NCI-H1436 (cell line): Measurements from ENCODE around the gene ADGRL4.
"Not testable (repeated sequence)": the region's sequence is repeated elsewhere in the genome, so short reads cannot be mapped to it uniquely, and the experiment has no call there.

Experiments
- DNase-seq: peaks from one replicate; lab custom pipeline; 2025; lab: John Stamatoyannopoulos, UW

Gene ADGRL4

GRCh38 chr1:78918157-78918556 lies 88.4 kb downstream of the ADGRL4 start:
- no peak for DNase-seq

GRCh38 chr1:78916986-78917385 lies 89.5 kb downstream of the ADGRL4 start:
- DNase-seq, result no peak

GRCh38 chr1:78913950-78914349 lies 92.6 kb downstream of the ADGRL4 start:
- DNase-seq, result no peak

DNA sequence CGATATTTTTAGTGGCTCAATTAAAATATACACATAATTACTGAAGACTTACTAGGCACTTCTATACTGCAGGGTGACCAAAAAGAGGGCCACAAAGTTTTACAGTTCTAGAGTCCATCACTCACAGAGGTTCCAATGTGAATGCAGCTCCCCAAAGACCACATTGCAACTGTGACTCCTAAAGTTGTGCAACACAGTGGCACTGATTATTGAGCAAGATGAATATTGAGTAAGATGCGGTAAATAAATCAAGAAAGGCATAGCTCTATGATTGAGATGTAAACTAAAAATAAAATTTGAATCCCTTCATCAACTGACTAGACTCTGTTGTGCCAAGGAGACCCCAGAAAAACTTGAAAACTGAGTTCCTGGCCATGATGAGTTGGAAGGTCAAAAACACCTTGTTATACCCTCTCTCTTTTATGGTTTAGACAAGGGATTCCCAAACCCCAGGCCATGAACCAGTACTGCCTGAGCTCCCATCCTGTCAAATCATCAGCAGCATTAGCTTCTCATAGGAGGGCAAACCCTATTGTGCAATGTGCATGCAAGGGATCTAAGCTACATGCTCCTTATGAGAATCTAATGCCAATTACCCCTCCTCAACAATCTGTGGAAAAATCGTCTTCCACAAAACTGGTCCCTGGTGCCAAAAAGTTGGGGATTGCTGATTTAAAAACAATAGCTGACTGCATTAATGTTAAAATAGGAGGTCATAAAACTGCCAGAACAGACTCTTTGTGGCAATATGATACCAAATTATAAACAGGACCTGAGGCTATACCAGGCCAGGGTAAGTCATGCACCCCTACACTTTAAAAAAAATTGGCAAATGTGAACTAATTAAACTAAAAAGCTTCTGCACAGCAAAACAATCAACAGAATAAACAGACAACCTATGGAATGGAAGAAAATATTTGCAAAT lies 94.3 kb downstream of the ADGRL4 start:
- DNase-seq, result no peak

GRCh38 chr1:78902641-78903040 lies 103.9 kb downstream of the ADGRL4 start:
- DNase-seq, result no peak

DNA sequence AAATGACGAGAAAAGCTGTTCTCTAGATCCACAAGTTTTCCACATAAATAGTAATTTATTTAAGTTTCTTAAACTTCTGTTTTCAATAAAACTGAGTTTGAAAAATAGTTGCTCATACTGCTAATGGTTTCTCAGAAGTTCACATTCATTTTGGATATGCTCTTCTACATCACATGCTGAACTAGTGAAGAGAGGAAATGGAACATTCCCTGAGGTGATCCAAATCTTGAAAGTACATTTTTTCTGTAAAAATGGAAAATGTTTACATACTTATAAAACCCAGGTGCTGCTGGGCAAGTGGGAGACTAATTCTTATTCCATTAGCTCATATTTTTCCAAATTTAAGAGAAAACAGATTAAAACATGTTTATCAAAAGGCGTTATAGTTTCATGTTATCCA lies 111.7 kb downstream of the ADGRL4 start:
- DNase-seq, result no peak

DNA sequence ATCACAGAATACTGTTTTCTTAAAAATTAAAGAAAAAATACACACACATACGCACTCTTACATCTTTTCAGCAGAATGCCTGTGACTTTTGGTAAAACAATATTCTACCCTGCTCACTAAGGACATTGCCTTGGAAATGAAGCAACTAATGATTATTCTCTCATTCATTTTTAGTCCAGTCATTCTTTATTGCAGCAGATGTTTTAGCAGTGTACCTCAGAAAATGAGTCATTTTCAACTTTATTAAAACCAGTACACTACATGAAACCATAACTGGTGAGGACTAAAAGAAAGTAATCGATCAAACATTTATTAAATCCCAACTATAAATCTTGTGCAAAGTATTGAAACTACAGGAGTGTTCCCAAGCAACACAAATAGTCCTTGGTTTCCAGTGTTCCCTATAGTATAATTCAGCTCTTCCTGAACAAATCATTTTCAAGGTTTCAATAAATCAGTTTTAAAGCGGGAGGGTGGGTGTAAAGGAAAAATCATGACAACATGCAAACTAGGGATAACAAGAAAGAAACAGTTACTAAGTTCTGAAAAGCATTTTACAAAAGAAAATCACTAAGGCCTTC lies 114.2 kb downstream of the ADGRL4 start:
- DNase-seq, result no peak

GRCh38 chr1:78887458-78887857 lies 119.1 kb downstream of the ADGRL4 start:
- DNase-seq, result no peak

DNA sequence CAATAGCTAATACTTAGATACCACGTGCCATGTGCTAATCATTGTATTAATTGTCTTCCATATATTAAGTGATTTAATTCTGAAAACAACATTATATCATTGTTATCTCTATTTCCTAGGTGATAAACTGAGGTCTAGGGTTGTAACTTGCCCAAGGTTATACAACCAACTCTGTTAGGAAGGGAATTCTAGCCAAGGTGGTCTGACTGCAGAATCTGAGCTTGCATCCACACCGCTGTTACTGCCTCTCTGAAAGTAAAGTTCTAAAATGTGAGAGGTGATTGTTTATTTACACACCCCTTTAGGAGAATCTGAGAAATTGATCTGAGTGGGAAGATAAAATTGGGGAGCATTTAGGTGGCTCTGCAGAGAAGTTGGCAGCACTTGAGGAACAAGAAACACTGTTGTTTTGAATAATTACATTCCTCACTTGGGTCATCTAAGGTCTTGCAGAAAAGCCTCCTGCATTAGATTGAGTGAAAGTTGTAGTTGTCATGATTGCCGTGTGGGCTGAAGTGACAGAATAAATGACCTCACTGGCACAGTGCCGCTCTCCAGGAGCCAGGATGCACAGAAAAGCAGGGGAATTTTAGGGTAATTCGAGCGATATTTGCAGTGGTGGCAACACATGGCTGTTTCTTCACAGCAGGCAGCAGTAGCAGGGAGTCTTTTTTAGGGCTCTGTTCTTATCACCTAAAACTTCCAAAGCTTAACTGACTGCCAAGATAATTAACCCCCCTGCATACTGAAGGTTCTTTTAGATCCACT lies 121.7 kb downstream of the ADGRL4 start:
- DNase-seq, result no peak

- no peak for DNase-seq
These were observed 126.3 kb downstream of the ADGRL4 start for GRCh38 chr1:78880223-78880622.

DNA sequence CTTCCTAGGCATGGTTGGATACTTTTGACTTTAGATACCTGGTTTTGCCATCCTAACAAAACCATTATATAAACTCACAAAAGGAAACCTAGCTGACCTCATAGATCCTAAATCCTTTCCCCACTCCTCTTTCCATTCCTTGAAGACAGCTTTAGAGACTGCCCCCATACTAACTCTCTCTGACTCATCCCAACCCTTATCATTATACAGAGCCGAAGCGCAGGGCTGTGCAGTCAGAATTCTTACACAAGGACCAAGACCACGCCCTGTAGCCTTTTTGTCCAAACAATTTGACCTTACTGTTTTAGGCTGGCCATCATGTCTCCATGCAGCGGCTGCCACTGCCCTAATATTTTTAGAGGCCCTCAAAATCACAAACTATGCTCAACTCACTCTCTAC lies 130.5 kb downstream of the ADGRL4 start:
- not testable (repeated sequence) for DNase-seq

- not testable (repeated sequence) for DNase-seq
These were observed 133.7 kb downstream of the ADGRL4 start for GRCh38 chr1:78872801-78873200.

GRCh38 chr1:78871249-78871648 lies 135.3 kb downstream of the ADGRL4 start:
- no peak for DNase-seq

- DNase-seq, result no peak
These were observed 137.4 kb downstream of the ADGRL4 start for GRCh38 chr1:78869136-78869535.

DNA sequence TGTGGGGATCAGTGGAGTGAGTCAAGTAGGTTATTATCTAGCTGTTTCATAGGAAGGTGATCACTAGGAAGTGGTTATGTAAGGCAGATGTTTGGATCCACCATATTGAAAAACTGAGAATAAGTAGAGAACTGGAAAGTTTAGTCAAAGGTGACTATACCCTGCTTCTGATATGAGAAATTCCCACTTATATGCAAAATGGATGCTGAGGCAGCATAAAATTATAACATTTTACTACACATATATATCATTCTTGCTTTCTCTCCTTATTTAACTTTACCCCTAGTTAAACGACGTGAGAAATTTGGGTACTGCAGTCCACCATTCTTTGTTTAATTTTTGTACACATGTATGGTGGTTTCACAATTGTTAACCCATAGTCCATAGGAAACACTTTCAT lies 142.4 kb downstream of the ADGRL4 start:
- DNase-seq, result no peak

GRCh38 chr1:78856096-78856495 lies 150.4 kb downstream of the ADGRL4 start:
- no peak for DNase-seq

DNA sequence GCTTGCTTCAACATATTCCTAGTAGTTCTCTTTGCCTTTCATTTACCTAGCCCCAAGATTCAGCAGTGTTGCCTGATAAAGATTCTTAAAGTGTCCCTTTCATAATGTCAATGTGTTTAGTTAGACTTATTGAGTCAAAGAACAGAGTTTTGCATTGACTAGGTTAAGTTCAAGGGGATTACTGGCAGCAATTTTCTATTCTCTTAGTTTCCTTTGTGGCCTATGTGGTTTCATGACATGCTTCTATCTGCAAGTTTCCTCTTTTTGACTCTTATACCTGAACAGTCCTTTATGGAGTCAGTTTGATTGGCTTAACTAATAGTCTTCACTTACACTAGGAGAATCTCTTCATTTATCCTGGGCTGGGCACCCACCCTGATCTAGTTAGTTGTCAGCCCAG lies 151.3 kb downstream of the ADGRL4 start:
- no peak for DNase-seq

DNA sequence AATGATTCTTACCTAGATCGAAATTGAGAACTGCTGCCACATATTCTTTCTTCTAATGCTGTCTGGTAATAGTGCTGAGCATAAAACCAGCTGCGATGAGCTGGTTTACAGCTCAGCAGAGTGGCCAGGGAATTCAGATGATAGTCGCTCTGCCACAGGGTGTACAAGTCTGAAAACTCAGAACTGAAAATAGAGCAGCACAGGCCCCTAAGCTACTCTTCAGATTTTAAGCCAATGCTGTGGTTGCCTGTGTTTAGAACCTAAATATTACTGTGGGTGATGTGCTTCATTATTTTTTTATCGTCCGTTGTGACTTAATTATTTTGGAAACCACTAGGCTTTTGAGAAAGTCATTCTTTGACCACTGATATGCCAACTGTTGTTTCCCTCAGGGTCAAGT lies 152.0 kb downstream of the ADGRL4 start:
- no peak for DNase-seq

- DNase-seq, result no peak
These were observed 163.0 kb downstream of the ADGRL4 start for GRCh38 chr1:78843546-78843945.

GRCh38 chr1:78843111-78843510 lies 163.4 kb downstream of the ADGRL4 start:
- DNase-seq, result no peak

DNA sequence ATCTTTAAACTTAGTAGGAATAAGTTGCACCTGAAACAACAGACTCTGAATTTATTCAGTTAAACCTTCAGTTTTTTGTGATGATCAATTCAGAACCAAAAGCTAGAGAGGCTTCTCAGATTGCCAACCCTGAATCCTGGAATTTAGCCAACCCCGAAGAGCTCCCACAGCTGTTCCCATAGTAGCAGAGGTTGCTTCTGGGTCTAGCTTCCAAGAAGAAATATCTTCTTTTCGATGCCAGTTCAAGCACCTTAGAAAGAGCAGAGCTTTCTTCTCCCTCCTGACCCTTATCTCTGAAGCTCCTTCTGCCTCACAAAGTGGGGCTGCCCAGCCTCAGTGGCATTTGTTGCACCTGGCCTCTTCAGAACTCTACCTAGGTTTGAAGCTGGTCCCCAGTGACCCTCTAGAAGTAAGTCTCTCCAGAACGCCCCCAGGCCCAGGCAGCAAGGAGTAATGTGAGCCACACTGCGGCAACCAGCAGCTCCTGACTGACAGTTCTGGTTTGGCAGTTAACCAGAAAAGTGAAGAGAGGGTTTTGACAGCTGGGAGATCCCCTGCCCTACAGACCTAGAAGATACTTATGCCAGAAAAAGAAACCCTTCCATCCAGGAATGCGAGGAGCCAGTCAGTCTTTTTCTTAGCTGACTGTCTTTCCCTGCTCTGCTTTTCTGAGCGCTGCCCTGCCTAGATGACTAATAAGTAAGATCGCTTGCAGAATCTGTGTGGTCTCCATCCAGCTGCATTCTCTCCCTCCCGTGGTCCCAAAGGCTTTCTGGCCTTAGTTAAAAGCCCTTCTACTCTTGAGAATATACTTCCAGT lies 165.9 kb downstream of the ADGRL4 start:
- no peak for DNase-seq
